Tibial artery (tissue), 4 donors: ENCODE data around the gene GLDN.

ENCODE experiments used
- DNase-seq, 2 donors: peaks; one replicate each; pipeline ENCODE4 v3.0.0-alpha.2; 2019
- H3K27ac ChIP-seq, 2 donors: fragments of 200-600 bp; sonication (generic) in 1 of 2; 1 replicate in 1 of 2; 2 replicates in 1 of 2; pipeline ENCODE4 v1.5.1; 2018 to 2019; ENCODE audit warnings: mild to moderate bottlenecking in 1 of 2
- H3K27me3 ChIP-seq, 2 donors: fragments of 200-600 bp; sonication (generic) in 1 of 2; one replicate each; pipeline versions ENCODE4 v1.5.1 to v1.6.0; 2016 to 2019
- H3K36me3 ChIP-seq, 3 donors: fragments of 200-600 bp; sonication (generic) in 2 of 3; one replicate each; pipeline ENCODE4 v1.5.1; 2016 to 2019; ENCODE audit warnings: mild to moderate bottlenecking in 2 of 3
- H3K4me1 ChIP-seq, 4 donors: fragments of 200-600 bp; sonication (generic) in 2 of 4; 1 replicate in 3 of 4; 2 replicates in 1 of 4; pipeline ENCODE4 v1.5.1; 2016 to 2019
- H3K4me3 ChIP-seq, 2 donors: fragments of 200-600 bp; sonication (generic) in 1 of 2; 1 replicate in 1 of 2; 2 replicates in 1 of 2; pipeline ENCODE4 v1.5.1; 2018 to 2019; ENCODE audit warnings: mild to moderate bottlenecking in 2 of 2
- H3K9me3 ChIP-seq, 3 donors: fragments of 200-600 bp; sonication (generic) in 1 of 3; one replicate each; pipeline ENCODE4 v1.5.1; 2016 to 2019
- CTCF ChIP-seq, 2 experiments: fragments of 200-600 bp in 1 of 2; fragments of 450-650 bp in 1 of 2; IDR thresholded peaks; one replicate each; pipeline ENCODE4 v1.5.1; 2017 to 2019; ENCODE audit warnings: antibody characterized with exemption in 2 of 2, mild to moderate bottlenecking in 1 of 2, moderate library complexity in 1 of 2
- intact Hi-C: fragments of 100-400 bp; cut with DNase I; formaldehyde crosslinking; loops from one replicate; pipeline ENCODE4 v1.15.0; 2023; ENCODE audit warnings: low total_unique reads

GLDN gene

GRCh38 chr15:51332206-51333147 lies 9.0 kb upstream of the GLDN start:
- Histone ChIP-seq H3K36me3 (no peaks in the 10 kb centered on the region), H3K27ac (no peak overlapping the region), H3K27me3 (no peaks in the 10 kb centered on the region), H3K4me3 (no peak overlapping the region), H3K9me3 (no peaks in the 10 kb centered on the region), H3K4me1 (peaks cover 0 to 47% (median 13%) of the 10 kb centered on the region in 4 donors)
- no peak for TF ChIP-seq CTCF (IDR thresholded peaks at IDR 0.05)
- intact Hi-C loops, result no loop called here
- DNase-seq, result peak in 1 of 2 donors; percentile 52

- Histone ChIP-seq H3K27me3 (no peaks in the 10 kb centered on the region), H3K4me3 (no peak overlapping the region), H3K27ac (no peak overlapping the region), H3K36me3 (no peaks in the 10 kb centered on the region), H3K9me3 (no peaks in the 10 kb centered on the region), H3K4me1 (peaks cover 0 to 48% (median 14%) of the 10 kb centered on the region in 4 donors)
- no peak for TF ChIP-seq CTCF (IDR thresholded peaks at IDR 0.05)
- peak in 1 of 2 donors; percentile 19 for DNase-seq
- intact Hi-C loops, result no loop called here
These were observed 7.9 kb upstream of the GLDN start for GRCh38 chr15:51333571-51333970.

GRCh38 chr15:51334011-51334451 lies 7.4 kb upstream of the GLDN start:
- H3K4me3 ChIP-seq, result no peak overlapping the region
- no peak overlapping the region for H3K27ac ChIP-seq
- peaks cover 0 to 48% (median 14%) of the 10 kb centered on the region in 4 donors for H3K4me1 ChIP-seq
- TF ChIP-seq CTCF (IDR thresholded peaks at IDR 0.05), result no peak
- no peaks in the 10 kb centered on the region for H3K9me3 ChIP-seq
- peak in 1 of 2 donors; percentile 15 for DNase-seq
- no peaks in the 10 kb centered on the region for H3K27me3 ChIP-seq
- H3K36me3 ChIP-seq, result no peaks in the 10 kb centered on the region
- intact Hi-C loops, result no loop called here

- peaks cover 0 to 48% (median 14%) of the 10 kb centered on the region in 4 donors for H3K4me1 ChIP-seq
- no peaks in the 10 kb centered on the region for H3K27me3 ChIP-seq
- H3K9me3 ChIP-seq, result no peaks in the 10 kb centered on the region
- no peak for TF ChIP-seq CTCF (IDR thresholded peaks at IDR 0.05)
- H3K4me3 ChIP-seq, result no peak overlapping the region
- DNase-seq, result peak in 1 of 2 donors; percentile 15
- H3K27ac ChIP-seq, result no peak overlapping the region
- intact Hi-C loops, result no loop called here
- no peaks in the 10 kb centered on the region for H3K36me3 ChIP-seq
These were observed 6.4 kb upstream of the GLDN start for GRCh38 chr15:51335087-51335486.

- H3K4me3 ChIP-seq, result no peak overlapping the region
These were observed 5.7 kb upstream of the GLDN start for GRCh38 chr15:51335538-51336410.

More at GRCh38 chr15:51335538-51336410, 5.7 kb upstream of the GLDN start:
- H3K36me3 ChIP-seq, result no peaks in the 10 kb centered on the region
- H3K4me1 ChIP-seq, result peaks cover 0 to 53% (median 15%) of the 10 kb centered on the region in 4 donors
- H3K27ac ChIP-seq, result peak overlapping the region; percentile 10 to 38
- peak in 1 of 2 donors; percentile 58 for DNase-seq
- intact Hi-C loops, result no loop called here
- no peaks in the 10 kb centered on the region for H3K9me3 ChIP-seq
- H3K27me3 ChIP-seq, result no peaks in the 10 kb centered on the region
- TF ChIP-seq CTCF (IDR thresholded peaks at IDR 0.05), result peak in 1 of 2 experiments; percentile 24
